ENCODE measurements around the gene COBL. TPM values are rescaled to one million over a fixed set of nuclear protein-coding genes. Genes with fewer than 3 reads are reported as not detected.

COBL gene
- total RNA-seq, 1 donor from 2014 or later, result 6.3 TPM

GRCh38 chr7:51165337-51165736 is 151.3 kb downstream of the COBL start:
- H4K20me1 ChIP-seq (ENCODE audit: low read depth), result no peaks in the 10 kb centered on the region
- no peak overlapping the region for H2AFZ ChIP-seq (replicated peaks)
- H3K4me3 ChIP-seq, result no peak overlapping the region
- Mint-ChIP-seq H3K9me3 (no peaks in the 10 kb centered on the region), H3K27me3 (ENCODE audit: insufficient read depth, low read depth) (peaks cover 4% of the 10 kb centered on the region), H3K36me3 (no peaks in the 10 kb centered on the region), H3K4me1 (peaks cover 13% of the 10 kb centered on the region), H3K27ac (no peak overlapping the region), H3K4me3 (no peak overlapping the region)
- no peak for TF ChIP-seq EZH2 (IDR thresholded peaks at IDR 0.05)
- no peak for TF ChIP-seq CTCF (IDR thresholded peaks at IDR 0.05)
- no peak for TF ChIP-seq EZH2phosphoT487 (IDR thresholded peaks at IDR 0.05)
- no peaks in the 10 kb centered on the region for H3K79me2 ChIP-seq (ENCODE audit: low read depth)
- no peaks in the 10 kb centered on the region for H3K4me1 ChIP-seq
- H3F3A ChIP-seq (ENCODE audit: low read depth), result no peaks in the 10 kb centered on the region
- no peak overlapping the region for H3K4me2 ChIP-seq
- H3K27me3 ChIP-seq, result no peaks in the 10 kb centered on the region
- H3K9me3 ChIP-seq (ENCODE audit: low read depth), result no peaks in the 10 kb centered on the region
- no peaks in the 10 kb centered on the region for H3K36me3 ChIP-seq
- DNase-seq (ENCODE audit: low spot score), result no peak
- no peak overlapping the region for H3K9ac ChIP-seq
- H3K27ac ChIP-seq, result no peak overlapping the region

GRCh38 chr7:51162724-51163329 is 153.8 kb downstream of the COBL start:
- Mint-ChIP-seq H3K4me3 (no peak overlapping the region), H3K4me1 (peaks cover 13% of the 10 kb centered on the region), H3K9me3 (no peaks in the 10 kb centered on the region), H3K27me3 (ENCODE audit: insufficient read depth, low read depth) (peaks cover 4% of the 10 kb centered on the region), H3K27ac (no peak overlapping the region), H3K36me3 (no peaks in the 10 kb centered on the region)
- Histone ChIP-seq H4K20me1 (ENCODE audit: low read depth) (no peaks in the 10 kb centered on the region), H3K4me3 (no peak overlapping the region), H3K27me3 (no peaks in the 10 kb centered on the region), H3K4me1 (no peaks in the 10 kb centered on the region), H3K9ac (no peak overlapping the region), H3K9me3 (ENCODE audit: low read depth) (no peaks in the 10 kb centered on the region), H3F3A (ENCODE audit: low read depth) (no peaks in the 10 kb centered on the region), H2AFZ (replicated peaks) (peak overlapping the region; percentile 22), H3K27ac (no peak overlapping the region), H3K79me2 (ENCODE audit: low read depth) (no peaks in the 10 kb centered on the region), H3K4me2 (no peak overlapping the region), H3K36me3 (no peaks in the 10 kb centered on the region)
- DNase-seq (ENCODE audit: low spot score), result peak; percentile 88
- no peak for TF ChIP-seq EZH2 (IDR thresholded peaks at IDR 0.05)
- peak; percentile 90 for TF ChIP-seq CTCF (IDR thresholded peaks at IDR 0.05)
- TF ChIP-seq EZH2phosphoT487 (IDR thresholded peaks at IDR 0.05), result no peak

GRCh38 chr7:51161937-51162336 is 154.7 kb downstream of the COBL start:
- Histone ChIP-seq H3K79me2 (ENCODE audit: low read depth) (no peaks in the 10 kb centered on the region), H3F3A (ENCODE audit: low read depth) (no peaks in the 10 kb centered on the region), H3K4me1 (no peaks in the 10 kb centered on the region), H3K9ac (no peak overlapping the region), H3K36me3 (no peaks in the 10 kb centered on the region), H2AFZ (replicated peaks) (no peak overlapping the region), H4K20me1 (ENCODE audit: low read depth) (no peaks in the 10 kb centered on the region), H3K27me3 (no peaks in the 10 kb centered on the region), H3K9me3 (ENCODE audit: low read depth) (no peaks in the 10 kb centered on the region), H3K4me3 (no peak overlapping the region), H3K4me2 (no peak overlapping the region), H3K27ac (no peak overlapping the region)
- no peak for DNase-seq (ENCODE audit: low spot score)
- Mint-ChIP-seq H3K4me1 (peaks cover 13% of the 10 kb centered on the region), H3K9me3 (no peaks in the 10 kb centered on the region), H3K27me3 (ENCODE audit: insufficient read depth, low read depth) (peaks cover 7% of the 10 kb centered on the region), H3K36me3 (no peaks in the 10 kb centered on the region), H3K27ac (no peak overlapping the region), H3K4me3 (no peak overlapping the region)
- no peak for TF ChIP-seq EZH2 (IDR thresholded peaks at IDR 0.05)
- no peak for TF ChIP-seq EZH2phosphoT487 (IDR thresholded peaks at IDR 0.05)
- TF ChIP-seq CTCF (IDR thresholded peaks at IDR 0.05), result no peak
